Measurements from ENCODE around the gene CBX5. TPM values are rescaled to one million over a fixed set of nuclear protein-coding genes. Genes with fewer than 3 reads are reported as not detected.

The CBX5 gene
- total and polyA plus RNA-seq, 10 of the 15 experiments (the other 5 are each of a cell fraction or from before 2014, with no cell fraction given), result 46.7 to 138 (median 74.6) TPM

GRCh38 chr12:54195080-54195736 lies 84.7 kb downstream of the CBX5 start:
- SMC1A ChIA-PET (ENCODE audit: uncharacterized antibody, unreplicated experiment), result interaction anchor here (0.8 to 2.2 kb wide), 10 partner anchors 10 to 211 kb away, joined by 3 to 14 read pairs (median 4); partner anchors contain the start of genes HOXC10, HOXC5 and HOXC8
- no peaks in the 10 kb centered on the region for H3K79me2 ChIP-seq (ENCODE audit: control insufficient read depth, insufficient read depth, low read length)
- H3K9ac ChIP-seq (ENCODE audit: control insufficient read depth, insufficient read depth, low read length), result no peak overlapping the region
- H3K4me2 ChIP-seq (ENCODE audit: control insufficient read depth, insufficient read depth), result peak overlapping the region; percentile 13; the same call in 1 of the 2 replicates
- no peak overlapping the region for H2AFZ ChIP-seq (ENCODE audit: control insufficient read depth, low read depth, low read length)
- H3K4me1 ChIP-seq (ENCODE audit: control insufficient read depth, insufficient read depth, low read length), result peaks cover 21% of the 10 kb centered on the region
- ATAC-seq (no peak), DNase-seq (ENCODE audit: low read depth, low spot score) (no peak), FAIRE-seq (no peak)
- in situ Hi-C loops (cut with MboI), result loop anchor here (10.0 kb wide), 1 partner anchor 170 kb away; the partner anchor contains the start of gene HOXC6
- TF ChIP-seq BMI1 (IDR thresholded peaks at IDR 0.05; ENCODE audit: borderline replicate concordance) (no peak), CREM (IDR thresholded peaks at IDR 0.05; ENCODE audit: low read depth) (no peak), WRNIP1 (IDR thresholded peaks at IDR 0.05; ENCODE audit: borderline replicate concordance, low read depth, low read length) (no peak), KDM1A (IDR thresholded peaks at IDR 0.05; ENCODE audit: borderline replicate concordance) (no peak), MTA3 (IDR thresholded peaks at IDR 0.05; ENCODE audit: borderline replicate concordance, low read length) (no peak), NR2C1 (IDR thresholded peaks at IDR 0.05) (no peak), IRF5 (IDR thresholded peaks at IDR 0.05; ENCODE audit: borderline replicate concordance) (no peak), ESRRA (IDR thresholded peaks at IDR 0.05; ENCODE audit: low read length) (no peak), ZNF207 (IDR thresholded peaks at IDR 0.05; ENCODE audit: borderline replicate concordance) (no peak), EGR1 (IDR thresholded peaks at IDR 0.05; ENCODE audit: borderline replicate concordance in 1 of 2, low read depth in 2 of 2, low read length in 2 of 2) (no peak), SREBF2 (IDR thresholded peaks at IDR 0.05; ENCODE audit: low read length) (no peak), RB1 (IDR thresholded peaks at IDR 0.05; ENCODE audit: borderline replicate concordance) (no peak), CEBPZ (IDR thresholded peaks at IDR 0.05; ENCODE audit: low read depth, low read length) (no peak), TBL1XR1 (IDR thresholded peaks at IDR 0.05; ENCODE audit: low read depth, low read length) (no peak)
- POLR2A ChIA-PET, result interaction anchor here (1.0 to 1.8 kb wide), 3 partner anchors 141 to 178 kb away, joined by 3 to 5 read pairs (median 4); partner anchors contain the start of gene HOXC5
- BruUV-seq (replicated peaks), result no TSS peak
- intact Hi-C loops (cut with micrococcal nuclease; ENCODE audit: unreplicated experiment), result no loop called here
- no peaks in the 10 kb centered on the region for H3K9me3 ChIP-seq (replicated peaks; ENCODE audit: control insufficient read depth, insufficient read depth, low read length)
- RAD21 ChIA-PET (ENCODE audit: unreplicated experiment), result interaction anchor here (0.7 to 2.5 kb wide), 7 partner anchors 12 to 189 kb away, joined by 3 to 15 read pairs (median 4); partner anchors contain the start of genes HOXC5 and HOXC8
- no peaks in the 10 kb centered on the region for H4K20me1 ChIP-seq (ENCODE audit: control insufficient read depth, insufficient read depth)
- no peaks in the 10 kb centered on the region for H3K36me3 ChIP-seq (ENCODE audit: control insufficient read depth in 2 of 2, insufficient read depth in 2 of 2, low read length in 1 of 2)
- no peak overlapping the region for H3K4me3 ChIP-seq
- H3K27ac ChIP-seq (ENCODE audit: control insufficient read depth, insufficient read depth), result no peak overlapping the region
- WGBS (ENCODE audit: insufficient coverage, insufficient replicate concordance, low lambda C conversion rate, missing lambda C conversion rate), result 15% methylated on average over 4 of the region's 4 CpGs
- peaks cover 2 to 3% of the 10 kb centered on the region in 2 experiments; a peak in 1 of 4 replicates for H3K27me3 ChIP-seq (replicated peaks in 1 of 2; ENCODE audit: control insufficient read depth in 2 of 2, insufficient read depth in 2 of 2, low read length in 1 of 2)
- CTCF ChIA-PET, result interaction anchor here (0.7 to 11.5 kb wide), 16 partner anchors 6 to 448 kb away, joined by 3 to 343 read pairs (median 5); partner anchors contain the start of genes HOXC4, HOXC5 and HOXC6

Data from GM12878 (cell line).